Lower leg skin (tissue), 3 donors: ENCODE measurements around the gene TMEM184A.

ENCODE experiments used
- CTCF ChIP-seq, 3 donors: fragments of 450-650 bp; IDR thresholded peaks; one replicate each; pipeline ENCODE4 v1.5.1; 2016; ENCODE audit warnings: antibody characterized with exemption in 3 of 3, mild to moderate bottlenecking in 3 of 3, moderate library complexity in 2 of 3
- POLR2A ChIP-seq, 2 donors: fragments of 450-650 bp; IDR thresholded peaks; one replicate each; pipeline ENCODE4 v1.6.1; 2016 to 2017; ENCODE audit warnings: antibody characterized with exemption in 2 of 2, mild to moderate bottlenecking in 1 of 2, moderate library complexity in 1 of 2

- TF ChIP-seq CTCF (IDR thresholded peaks at IDR 0.05) (no peak), POLR2A (IDR thresholded peaks at IDR 0.05) (no peak)
These were observed 6.6 kb upstream of the TMEM184A start for GRCh38 chr7:1562597-1563051.
